Measurements from ENCODE around the gene RINL. TPM values are rescaled to one million over a fixed set of nuclear protein-coding genes. Genes with fewer than 3 reads are reported as not detected.

Gene RINL
- polyA plus RNA-seq, 1 donor from 2014 or later, result 0.77 TPM

- Histone ChIP-seq H3K36me3 (ENCODE audit: insufficient read depth, low read length) (peaks cover 3% of the 10 kb centered on the region), H3K9me2 (ENCODE audit: insufficient read depth, low read length) (no peaks in the 10 kb centered on the region), H3K4me3 (ENCODE audit: low read length) (no peak overlapping the region), H2AFZ (ENCODE audit: low read depth, low read length) (no peak overlapping the region), H3K9me3 (ENCODE audit: low read length) (no peaks in the 10 kb centered on the region), H3K4me2 (ENCODE audit: low read length) (no peak overlapping the region), H3K79me2 (replicated peaks; ENCODE audit: insufficient read depth, low read length) (peaks cover 38% of the 10 kb centered on the region), H3F3A (ENCODE audit: insufficient read depth, low read length, poor library complexity, severe bottlenecking) (no peaks in the 10 kb centered on the region), H3K27me3 (ENCODE audit: insufficient read depth, low read depth, low read length) (no peaks in the 10 kb centered on the region), H3K27ac (ENCODE audit: low read length) (no peak overlapping the region), H4K20me1 (ENCODE audit: insufficient read depth) (peaks cover 29% of the 10 kb centered on the region), H3K9ac (ENCODE audit: low read length) (no peak overlapping the region)
- TF ChIP-seq MXI1 (conservative IDR thresholded peaks at IDR 0.05; ENCODE audit: poor library complexity, severe bottlenecking) (no peak), REST (IDR thresholded peaks at IDR 0.05; ENCODE audit: borderline replicate concordance) (no peak), SMC3 (conservative IDR thresholded peaks at IDR 0.05; ENCODE audit: poor library complexity) (no peak), EZH2 (IDR thresholded peaks at IDR 0.05; ENCODE audit: borderline replicate concordance, insufficient read depth, low read length, poor library complexity, severe bottlenecking) (no peak)
These were observed 32.6 kb downstream of the RINL start for GRCh38 chr19:38845374-38846024.

GRCh38 chr19:38844093-38844686, 33.9 kb downstream of the RINL start:
- H3F3A ChIP-seq (ENCODE audit: insufficient read depth, low read length, poor library complexity, severe bottlenecking), result no peaks in the 10 kb centered on the region
- TF ChIP-seq TAF1 (IDR thresholded peaks at IDR 0.05; ENCODE audit: low read depth) (no peak), SMC3 (conservative IDR thresholded peaks at IDR 0.05; ENCODE audit: poor library complexity) (no peak), RAD21 (conservative IDR thresholded peaks at IDR 0.05) (no peak), MXI1 (conservative IDR thresholded peaks at IDR 0.05; ENCODE audit: poor library complexity, severe bottlenecking) (no peak)
- no peak overlapping the region for H3K4me2 ChIP-seq (ENCODE audit: low read length)
- H3K79me2 ChIP-seq (replicated peaks; ENCODE audit: insufficient read depth, low read length), result peaks cover 38% of the 10 kb centered on the region
- H3K9me2 ChIP-seq (ENCODE audit: insufficient read depth, low read length), result no peaks in the 10 kb centered on the region
- H3K9ac ChIP-seq (ENCODE audit: low read length), result no peak overlapping the region
- H3K9me3 ChIP-seq (ENCODE audit: low read length), result no peaks in the 10 kb centered on the region
- H3K27ac ChIP-seq (ENCODE audit: low read length), result no peak overlapping the region
- H4K20me1 ChIP-seq (ENCODE audit: insufficient read depth), result peaks cover 29% of the 10 kb centered on the region
- no peak overlapping the region for H3K4me3 ChIP-seq (ENCODE audit: low read length)
- no peak overlapping the region for H2AFZ ChIP-seq (ENCODE audit: low read depth, low read length)
- no peaks in the 10 kb centered on the region for H3K27me3 ChIP-seq (ENCODE audit: insufficient read depth, low read depth, low read length)
- peaks cover 3% of the 10 kb centered on the region for H3K36me3 ChIP-seq (ENCODE audit: insufficient read depth, low read length)

GRCh38 chr19:38843175-38843758, 34.8 kb downstream of the RINL start:
- H4K20me1 ChIP-seq (ENCODE audit: insufficient read depth), result peaks cover 20% of the 10 kb centered on the region
- no peak overlapping the region for H2AFZ ChIP-seq (ENCODE audit: low read depth, low read length)
- H3K4me2 ChIP-seq (ENCODE audit: low read length), result no peak overlapping the region
- H3K9me2 ChIP-seq (ENCODE audit: insufficient read depth, low read length), result no peaks in the 10 kb centered on the region
- TF ChIP-seq MXI1 (conservative IDR thresholded peaks at IDR 0.05; ENCODE audit: poor library complexity, severe bottlenecking), result no peak
- no peak for TF ChIP-seq EP300 (conservative IDR thresholded peaks at IDR 0.05; ENCODE audit: poor library complexity, severe bottlenecking)
- no peak for TF ChIP-seq POLR2AphosphoS5 (IDR thresholded peaks at IDR 0.05)
- no peak for TF ChIP-seq EZH2 (IDR thresholded peaks at IDR 0.05; ENCODE audit: borderline replicate concordance, insufficient read depth, low read length, poor library complexity, severe bottlenecking)
- TF ChIP-seq TAF1 (IDR thresholded peaks at IDR 0.05; ENCODE audit: low read depth), result no peak
- no peak for TF ChIP-seq CTCF (IDR thresholded peaks at IDR 0.05; ENCODE audit: poor library complexity, severe bottlenecking)
- TF ChIP-seq RAD21 (conservative IDR thresholded peaks at IDR 0.05), result no peak
- TF ChIP-seq SMC3 (conservative IDR thresholded peaks at IDR 0.05; ENCODE audit: poor library complexity), result no peak
- TF ChIP-seq REST (IDR thresholded peaks at IDR 0.05; ENCODE audit: borderline replicate concordance), result no peak
- no peak overlapping the region for H3K27ac ChIP-seq (ENCODE audit: low read length)
- H3K9me3 ChIP-seq (ENCODE audit: low read length), result no peaks in the 10 kb centered on the region
- no peaks in the 10 kb centered on the region for H3F3A ChIP-seq (ENCODE audit: insufficient read depth, low read length, poor library complexity, severe bottlenecking)
- no peaks in the 10 kb centered on the region for H3K27me3 ChIP-seq (ENCODE audit: insufficient read depth, low read depth, low read length)
- peaks cover 29% of the 10 kb centered on the region for H3K79me2 ChIP-seq (replicated peaks; ENCODE audit: insufficient read depth, low read length)
- peaks cover 3% of the 10 kb centered on the region for H3K36me3 ChIP-seq (ENCODE audit: insufficient read depth, low read length)
- H3K4me3 ChIP-seq (ENCODE audit: low read length), result no peak overlapping the region
- H3K9ac ChIP-seq (ENCODE audit: low read length), result no peak overlapping the region

Measured in neural cell (in vitro differentiated cells).